HEK293 (cell line): ENCODE results near the gene NUDT21.

Experiments
- CTCF ChIP-seq: fragments of 450-650 bp; formaldehyde crosslinking; IDR thresholded peaks from 2 replicates; pipeline ENCODE4 v1.5.1; 2016; ENCODE audit warnings: missing biosample characterization, missing genetic modification characterization
- GLI4 ChIP-seq: fragments of 450-650 bp; formaldehyde crosslinking; IDR thresholded peaks from 2 replicates; pipeline ENCODE4 v1.5.1; 2016; ENCODE audit warnings: missing biosample characterization, missing genetic modification characterization
- MEIS1 ChIP-seq: sonication (generic); formaldehyde crosslinking; IDR thresholded peaks from 2 replicates; pipeline ENCODE4 v1.8.1; 2022; ENCODE audit warnings: missing genetic modification reagents, mild to moderate bottlenecking, borderline replicate concordance
- REPIN1 ChIP-seq: fragments of 450-650 bp; formaldehyde crosslinking; IDR thresholded peaks from 2 replicates; pipeline ENCODE4 v1.5.1; 2017; ENCODE audit warnings: missing biosample characterization, missing genetic modification characterization, low read depth
- SETDB1 ChIP-seq: IDR thresholded peaks from one replicate; pipeline ENCODE4 v1.6.1; 2017; ENCODE audit warnings: mild to moderate bottlenecking, low read length, moderate library complexity, mixed read lengths; ENCODE audit not compliant: insufficient read length
- SP2 ChIP-seq: fragments of 450-650 bp; formaldehyde crosslinking; IDR thresholded peaks from 2 replicates; pipeline ENCODE4 v1.5.1; 2016; ENCODE audit warnings: missing biosample characterization, missing genetic modification characterization
- TCF7L2 ChIP-seq: IDR thresholded peaks from 2 replicates; pipeline ENCODE4 v1.6.1; 2011; ENCODE audit warnings: low read depth, mild to moderate bottlenecking, inconsistent platforms, low read length, moderate library complexity, borderline replicate concordance
- YY1 ChIP-seq: fragments of 450-650 bp; formaldehyde crosslinking; IDR thresholded peaks from 2 replicates; pipeline ENCODE4 v1.5.1; 2018; ENCODE audit warnings: missing biosample characterization, missing genetic modification characterization
- ZNF214 ChIP-seq: fragments of 450-650 bp; formaldehyde crosslinking; IDR thresholded peaks from 2 replicates; pipeline ENCODE4 v1.5.1; 2017; ENCODE audit warnings: missing biosample characterization, mild to moderate bottlenecking, missing genetic modification characterization, borderline replicate concordance
- ZNF292 ChIP-seq: fragments of 450-650 bp; formaldehyde crosslinking; IDR thresholded peaks from 2 replicates; pipeline ENCODE4 v1.5.1; 2016; ENCODE audit warnings: low read depth, missing biosample characterization, missing genetic modification characterization, borderline replicate concordance
- TF ChIP-seq, protein P1 (sequence below): fragments of 450-650 bp; formaldehyde crosslinking; IDR thresholded peaks from 2 replicates; pipeline ENCODE4 v1.5.1; 2016; ENCODE audit warnings: missing biosample characterization, missing genetic modification characterization
- TF ChIP-seq, protein P2 (sequence below): fragments of 450-650 bp; IDR thresholded peaks from 2 replicates; pipeline ENCODE4 v1.5.1; 2018; ENCODE audit warnings: missing biosample characterization, mild to moderate bottlenecking, missing genetic modification characterization
- TF ChIP-seq, protein P3 (sequence below): fragments of 450-650 bp; formaldehyde crosslinking; IDR thresholded peaks from 2 replicates; pipeline ENCODE4 v1.5.1; 2016; ENCODE audit warnings: missing biosample characterization, missing genetic modification characterization

GRCh38 chr16:56470232-56470631, 19.1 kb upstream of the NUDT21 start:
- TF ChIP-seq, protein P1, sequence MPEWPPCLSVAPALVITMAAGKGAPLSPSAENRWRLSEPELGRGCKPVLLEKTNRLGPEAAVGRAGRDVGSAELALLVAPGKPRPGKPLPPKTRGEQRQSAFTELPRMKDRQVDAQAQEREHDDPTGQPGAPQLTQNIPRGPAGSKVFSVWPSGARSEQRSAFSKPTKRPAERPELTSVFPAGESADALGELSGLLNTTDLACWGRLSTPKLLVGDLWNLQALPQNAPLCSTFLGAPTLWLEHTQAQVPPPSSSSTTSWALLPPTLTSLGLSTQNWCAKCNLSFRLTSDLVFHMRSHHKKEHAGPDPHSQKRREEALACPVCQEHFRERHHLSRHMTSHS (tag by site-specific recombination), result no peak
- TF ChIP-seq TCF7L2 (no peak), CTCF (tag by site-specific recombination) (no peak), ZNF292 (tag by site-specific recombination) (no peak), SETDB1 (no peak), REPIN1 (no peak), ZNF214 (tag by site-specific recombination) (no peak), MEIS1 (CRISPR knock-in tag) (no peak), GLI4 (no peak), SP2 (tag by site-specific recombination) (no peak), YY1 (no peak)
- TF ChIP-seq, protein P2, sequence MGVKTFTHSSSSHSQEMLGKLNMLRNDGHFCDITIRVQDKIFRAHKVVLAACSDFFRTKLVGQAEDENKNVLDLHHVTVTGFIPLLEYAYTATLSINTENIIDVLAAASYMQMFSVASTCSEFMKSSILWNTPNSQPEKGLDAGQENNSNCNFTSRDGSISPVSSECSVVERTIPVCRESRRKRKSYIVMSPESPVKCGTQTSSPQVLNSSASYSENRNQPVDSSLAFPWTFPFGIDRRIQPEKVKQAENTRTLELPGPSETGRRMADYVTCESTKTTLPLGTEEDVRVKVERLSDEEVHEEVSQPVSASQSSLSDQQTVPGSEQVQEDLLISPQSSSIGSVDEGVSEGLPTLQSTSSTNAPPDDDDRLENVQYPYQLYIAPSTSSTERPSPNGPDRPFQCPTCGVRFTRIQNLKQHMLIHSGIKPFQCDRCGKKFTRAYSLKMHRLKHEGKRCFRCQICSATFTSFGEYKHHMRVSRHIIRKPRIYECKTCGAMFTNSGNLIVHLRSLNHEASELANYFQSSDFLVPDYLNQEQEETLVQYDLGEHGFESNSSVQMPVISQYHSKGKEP (tag by site-specific recombination), result no peak
- TF ChIP-seq, protein P3, sequence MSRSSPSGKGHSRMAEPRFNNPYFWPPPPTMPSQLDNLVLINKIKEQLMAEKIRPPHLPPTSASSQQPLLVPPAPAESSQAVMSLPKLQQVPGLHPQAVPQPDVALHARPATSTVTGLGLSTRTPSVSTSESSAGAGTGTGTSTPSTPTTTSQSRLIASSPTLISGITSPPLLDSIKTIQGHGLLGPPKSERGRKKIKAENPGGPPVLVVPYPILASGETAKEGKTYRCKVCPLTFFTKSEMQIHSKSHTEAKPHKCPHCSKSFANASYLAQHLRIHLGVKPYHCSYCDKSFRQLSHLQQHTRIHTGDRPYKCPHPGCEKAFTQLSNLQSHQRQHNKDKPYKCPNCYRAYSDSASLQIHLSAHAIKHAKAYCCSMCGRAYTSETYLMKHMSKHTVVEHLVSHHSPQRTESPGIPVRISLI (tag by site-specific recombination), result no peak
